CD4-positive, alpha-beta T cell treated with Interleukin-1 beta for 1 hour (primary cell): ENCODE measurements around the gene GPR139.

Experiments
- DNase-seq, 2 donors: peaks; one replicate each; pipeline ENCODE4 v3.0.0-alpha.2; 2020 to 2022

Gene GPR139

DNA sequence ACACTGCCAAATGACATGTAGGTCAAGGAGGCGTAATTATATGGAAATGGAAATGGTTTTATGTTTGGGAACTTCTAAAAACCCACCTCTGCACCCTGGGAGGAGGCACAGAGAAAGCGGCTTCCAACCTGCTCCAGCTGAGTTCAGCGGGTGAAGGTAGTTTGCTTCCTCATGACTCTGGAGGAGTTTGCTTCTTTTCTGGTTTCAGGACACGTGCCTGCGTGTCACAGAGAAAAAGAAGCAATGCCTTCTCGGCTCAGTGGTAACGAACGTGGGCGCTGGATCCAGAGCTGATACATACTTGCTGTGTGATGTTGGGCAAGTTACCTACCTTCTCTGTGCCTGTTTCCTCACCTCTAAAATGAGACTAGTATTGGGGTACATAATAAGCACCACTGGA, 22.1 kb downstream of the GPR139 start:
- DNase-seq = no peak

DNA sequence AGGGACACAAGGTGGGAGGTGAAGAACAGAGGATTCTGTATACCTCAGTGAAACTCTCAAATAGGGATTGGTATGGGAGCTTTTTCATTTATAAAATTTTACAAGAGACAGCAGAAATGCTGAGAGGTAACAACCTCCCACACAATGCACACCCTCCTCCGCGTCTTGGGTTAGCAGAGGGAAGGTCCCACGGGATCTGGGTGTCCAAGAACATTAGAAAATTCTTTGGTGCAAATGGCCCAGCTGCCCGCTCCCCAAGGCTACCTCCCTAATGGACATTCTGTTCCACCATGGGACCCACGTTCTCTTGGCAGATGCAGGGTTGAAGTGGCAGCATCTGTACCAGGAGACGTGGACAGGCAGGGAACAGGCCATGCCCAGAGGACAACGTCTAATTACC, 22.5 kb downstream of the GPR139 start:
- no peak for DNase-seq

DNA sequence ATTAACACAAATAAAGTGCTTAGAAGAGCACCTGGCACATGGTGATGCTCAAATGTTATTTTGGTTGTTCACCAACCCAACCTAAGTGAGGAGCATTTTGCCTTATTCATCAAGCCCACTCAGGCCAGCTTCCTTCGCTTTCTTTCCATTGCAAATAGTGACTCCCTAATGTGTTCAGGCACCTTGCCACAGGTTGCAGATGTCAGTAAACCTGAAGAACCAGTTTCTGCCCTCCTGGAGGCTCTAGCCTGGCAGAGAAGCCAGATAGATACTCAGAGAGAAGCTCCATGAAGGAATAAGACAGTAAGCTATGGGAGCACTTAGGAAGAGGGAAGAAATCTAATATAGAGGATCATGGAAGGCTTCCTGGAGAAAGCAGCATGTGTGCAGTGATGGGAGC, 23.9 kb downstream of the GPR139 start:
- DNase-seq = no peak

DNA sequence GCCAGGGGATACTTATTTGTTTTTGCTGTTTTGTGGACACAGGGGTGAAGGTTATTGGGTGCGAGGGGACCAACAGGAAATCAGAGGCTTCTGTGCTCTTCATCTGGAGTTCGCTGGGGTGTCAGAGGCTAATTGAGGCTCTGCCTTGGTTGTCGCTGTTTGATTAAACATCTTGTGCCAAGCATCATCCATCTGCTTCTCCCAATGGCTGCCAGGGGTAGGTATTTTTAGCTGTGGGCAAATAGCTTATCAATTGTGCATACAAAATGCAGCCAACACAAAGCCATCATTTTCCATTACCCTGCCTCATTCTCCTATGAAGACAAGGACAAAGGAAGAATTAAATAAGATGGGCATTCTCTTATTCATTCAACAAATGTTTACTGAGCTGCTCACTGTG, 27.8 kb downstream of the GPR139 start:
- DNase-seq = no peak

DNA sequence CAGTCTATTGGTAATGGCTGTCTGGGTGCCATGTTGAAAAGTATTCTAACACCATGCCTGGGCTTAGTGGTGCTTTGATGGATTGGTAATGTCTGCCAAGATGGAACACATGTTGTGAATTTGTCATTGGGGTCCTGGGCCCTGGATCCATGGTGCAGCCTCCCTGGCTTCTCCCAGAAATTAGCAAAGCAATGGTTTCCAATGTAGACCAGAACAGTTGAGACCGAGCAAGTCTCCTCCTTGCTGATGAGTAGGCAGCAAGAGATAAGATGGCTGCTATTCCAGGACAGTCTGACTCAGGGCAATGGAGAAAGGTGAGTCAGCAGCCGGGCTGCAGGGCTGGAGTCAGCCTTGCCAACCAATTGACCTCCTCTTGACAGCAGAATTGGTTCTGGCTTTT, 30.8 kb downstream of the GPR139 start:
- no peak for DNase-seq

DNA sequence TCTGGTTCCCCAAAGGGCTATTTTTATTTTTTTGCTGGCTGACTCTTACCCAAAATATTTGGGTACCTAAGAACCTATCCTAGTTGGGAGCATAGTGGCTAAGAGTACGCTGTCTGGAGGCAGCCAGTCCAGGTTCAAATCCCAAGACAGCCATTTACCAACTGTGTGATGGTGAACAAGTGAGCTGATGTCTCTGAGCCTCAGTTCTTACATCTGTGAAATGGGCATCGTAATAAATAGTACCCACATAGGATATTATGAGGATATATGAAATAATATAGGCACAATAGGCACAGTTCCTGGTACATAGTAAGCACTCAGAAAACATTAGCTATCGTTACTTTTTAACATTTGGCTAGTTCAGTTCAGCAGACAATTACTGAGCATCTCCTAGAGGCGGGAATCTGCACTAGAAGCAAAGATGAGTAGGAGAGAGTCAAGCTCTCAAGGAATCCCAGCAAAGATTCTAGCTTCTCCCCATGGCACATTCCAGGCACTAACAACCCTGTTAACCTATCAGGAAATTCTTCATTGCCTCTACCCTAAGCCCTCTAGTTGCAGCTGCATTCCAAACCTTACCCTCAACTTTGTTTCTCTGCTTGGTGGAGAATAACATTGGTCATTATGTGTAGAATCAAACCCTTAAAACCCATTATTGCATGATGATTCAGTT, 31.6 kb downstream of the GPR139 start:
- no peak for DNase-seq

DNA sequence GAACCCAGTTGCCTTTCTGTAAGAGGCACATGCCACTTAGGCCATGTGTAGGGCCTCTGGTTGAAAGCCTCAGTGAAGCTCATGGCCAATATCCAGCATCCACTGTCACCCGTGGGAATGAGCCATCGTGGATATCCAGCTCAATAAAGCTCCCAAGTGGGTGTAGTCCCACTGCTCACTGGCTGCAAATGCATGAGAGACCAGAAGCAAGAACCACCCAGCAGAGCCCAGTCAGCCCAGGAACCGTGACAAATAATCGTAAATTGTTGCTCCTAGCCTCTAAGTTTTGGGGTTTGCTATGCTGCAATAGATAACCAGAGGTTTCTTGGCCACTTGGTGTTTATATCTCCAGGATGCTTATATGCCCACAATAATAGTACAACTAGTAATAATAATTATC, 33.7 kb downstream of the GPR139 start:
- no peak for DNase-seq

DNA sequence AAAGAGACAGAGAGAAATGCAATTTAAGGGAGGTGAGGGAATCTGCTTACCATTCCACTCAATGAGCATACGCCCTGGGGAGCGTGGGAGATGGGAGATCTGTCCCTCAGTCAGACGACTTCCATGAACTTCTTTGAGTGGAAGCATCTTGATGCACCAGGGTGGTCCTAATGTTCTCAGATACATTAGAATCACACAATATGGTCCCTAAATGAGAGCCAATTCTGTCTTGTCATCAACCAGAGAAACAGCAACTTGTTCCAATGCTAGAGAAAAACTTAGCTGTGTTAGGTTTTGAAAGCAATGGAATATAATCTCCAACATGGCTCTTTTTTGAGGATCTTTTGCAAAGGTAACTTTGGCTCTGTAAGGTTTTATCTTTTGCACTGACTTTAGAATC, 44.1 kb downstream of the GPR139 start:
- no peak for DNase-seq

DNA sequence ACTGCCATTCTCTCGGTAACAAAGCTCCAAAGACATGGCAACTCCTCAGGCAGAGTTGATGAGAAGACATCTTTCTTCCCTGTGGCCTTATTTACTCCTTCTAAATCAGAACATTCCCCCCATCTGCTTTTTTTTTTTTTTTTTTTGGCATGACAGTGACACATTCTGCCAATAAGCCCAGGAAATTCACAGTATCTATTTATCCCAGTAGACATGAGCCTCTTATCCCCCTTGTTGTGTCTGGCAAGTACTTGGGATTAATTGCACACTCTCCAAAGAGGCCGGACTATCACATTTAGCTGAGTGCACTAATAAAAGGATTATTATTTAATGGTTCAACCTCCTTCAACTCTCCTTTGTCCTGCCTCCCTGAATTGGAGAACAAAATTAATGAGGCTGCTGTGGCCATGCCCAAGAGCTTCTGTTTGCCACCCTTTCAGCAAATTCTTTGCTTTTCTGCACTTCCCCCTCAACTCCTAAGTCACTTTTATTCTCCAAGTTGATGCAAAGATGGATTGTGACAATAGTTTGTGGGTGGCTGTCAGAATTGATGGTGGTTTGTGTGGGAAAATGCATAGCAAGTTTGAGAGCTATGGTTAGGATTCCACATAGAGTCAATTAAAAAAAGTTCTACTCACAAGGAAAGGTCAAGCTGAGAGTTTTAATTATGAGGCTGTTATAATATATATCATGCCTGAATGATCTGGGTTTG, 47.2 kb downstream of the GPR139 start:
- DNase-seq = no peak

DNA sequence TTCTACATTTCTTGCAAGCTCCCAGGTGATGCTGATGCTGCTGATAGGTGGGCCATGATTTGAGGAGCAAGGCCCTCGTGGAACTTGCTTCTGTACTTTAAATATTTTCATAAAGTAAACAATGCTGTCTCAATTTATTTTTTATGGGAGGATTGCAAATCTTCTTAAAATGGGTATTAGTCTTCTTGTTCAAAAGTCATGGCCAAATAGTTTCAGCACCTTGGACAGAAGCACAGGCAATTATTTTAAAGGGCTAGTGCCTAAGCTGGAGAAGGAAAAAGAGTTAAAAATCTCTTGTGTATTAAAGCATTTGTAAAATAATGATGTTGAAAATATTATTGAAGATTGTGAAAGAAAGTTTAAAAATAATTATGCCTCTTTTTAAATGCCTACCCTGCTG, 50.5 kb downstream of the GPR139 start:
- no peak for DNase-seq

DNA sequence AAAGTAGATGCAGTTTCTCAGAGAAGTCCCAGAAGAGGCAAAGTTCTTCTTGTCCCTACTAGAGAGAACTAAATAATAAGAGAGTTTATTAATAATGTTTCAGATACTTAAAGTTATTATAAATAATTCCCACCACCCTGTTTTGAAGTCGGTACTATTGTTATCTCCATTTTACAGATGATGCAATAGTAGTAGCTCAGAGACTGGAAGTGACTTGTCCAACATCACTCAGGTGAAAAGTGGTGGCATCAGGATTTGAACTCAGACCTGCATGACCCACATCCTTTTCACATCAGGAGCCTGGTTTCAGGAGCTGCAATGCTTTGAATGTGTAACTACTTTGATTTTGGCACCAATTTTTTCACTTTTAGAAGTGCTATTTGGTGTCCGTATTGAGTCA, 52.7 kb downstream of the GPR139 start:
- DNase-seq = no peak

DNA sequence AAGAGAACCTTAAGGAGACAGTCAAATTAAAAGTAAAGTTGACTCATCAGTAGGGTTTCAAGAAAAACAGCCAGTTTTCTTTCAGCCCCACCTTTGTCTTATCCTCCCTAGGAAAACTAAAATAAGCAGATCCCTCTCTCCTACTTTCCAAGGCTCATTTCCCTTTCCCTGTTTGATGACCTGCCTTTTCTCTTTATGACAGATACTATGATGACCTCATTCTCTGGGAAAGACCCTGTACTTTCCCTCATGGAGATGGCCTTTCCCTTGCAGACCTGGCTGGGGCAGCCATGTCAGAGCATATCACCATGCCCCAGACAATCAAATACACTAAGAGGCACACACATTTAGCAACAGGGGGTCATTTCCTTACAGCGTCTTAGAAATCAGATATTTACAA, 53.6 kb downstream of the GPR139 start:
- DNase-seq = no peak

DNA sequence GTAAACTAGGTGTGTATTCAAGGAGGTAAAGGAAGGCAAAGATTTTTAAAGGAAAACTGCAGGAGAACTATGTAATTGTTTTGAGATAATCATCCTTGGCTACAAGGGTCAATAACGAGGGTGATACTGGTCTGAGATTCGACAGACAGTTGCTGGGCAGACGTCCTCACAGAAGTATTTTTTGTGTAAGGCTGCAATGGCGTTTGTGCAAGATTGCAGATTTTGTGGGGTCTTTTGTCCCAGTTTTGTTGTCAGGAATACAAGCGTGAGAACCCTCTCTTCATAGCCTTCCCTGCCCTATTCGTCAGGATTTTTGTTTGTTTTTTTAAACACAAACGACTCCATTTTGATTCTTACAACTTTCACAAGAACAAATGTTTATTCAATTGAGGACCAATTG, 57.5 kb downstream of the GPR139 start:
- DNase-seq = no peak

DNA sequence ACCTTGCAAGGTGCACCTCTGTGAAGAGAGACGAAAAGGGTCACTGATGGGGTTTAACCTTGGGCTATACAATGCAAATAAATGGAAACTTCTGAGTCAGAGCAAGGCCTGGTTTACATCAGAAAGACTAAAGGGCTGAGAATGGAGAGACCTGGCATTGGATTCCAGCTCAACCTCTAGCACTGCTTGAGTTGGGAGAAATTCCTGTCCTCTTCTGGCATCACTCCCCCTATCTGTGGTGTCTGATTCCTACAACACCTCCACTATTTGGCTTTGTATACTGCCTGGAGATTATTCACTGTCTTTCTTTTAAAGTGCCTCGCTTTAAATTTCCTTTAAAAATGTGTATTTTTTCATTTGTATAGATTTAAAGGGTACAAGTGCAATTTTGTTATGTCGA, 68.8 kb downstream of the GPR139 start:
- DNase-seq = no peak

DNA sequence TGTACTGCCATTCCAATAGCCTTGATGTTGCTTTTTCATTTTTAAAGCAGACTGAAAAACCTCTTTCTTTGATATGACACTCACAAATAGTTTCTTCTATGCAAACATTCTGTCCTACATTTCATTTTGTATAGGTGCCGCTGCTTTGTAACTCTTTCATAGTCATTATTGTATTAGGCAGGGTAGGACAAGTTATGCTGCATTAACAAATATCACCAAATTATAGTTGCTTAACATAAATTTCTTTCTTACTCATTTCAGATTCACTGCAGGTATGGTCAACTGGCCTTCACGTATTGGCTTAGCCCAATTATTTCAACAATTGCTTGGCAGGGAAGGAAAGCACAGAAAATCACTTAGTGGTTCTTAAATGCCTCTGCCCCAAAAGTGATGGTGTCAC, 70.8 kb downstream of the GPR139 start:
- no peak for DNase-seq

DNA sequence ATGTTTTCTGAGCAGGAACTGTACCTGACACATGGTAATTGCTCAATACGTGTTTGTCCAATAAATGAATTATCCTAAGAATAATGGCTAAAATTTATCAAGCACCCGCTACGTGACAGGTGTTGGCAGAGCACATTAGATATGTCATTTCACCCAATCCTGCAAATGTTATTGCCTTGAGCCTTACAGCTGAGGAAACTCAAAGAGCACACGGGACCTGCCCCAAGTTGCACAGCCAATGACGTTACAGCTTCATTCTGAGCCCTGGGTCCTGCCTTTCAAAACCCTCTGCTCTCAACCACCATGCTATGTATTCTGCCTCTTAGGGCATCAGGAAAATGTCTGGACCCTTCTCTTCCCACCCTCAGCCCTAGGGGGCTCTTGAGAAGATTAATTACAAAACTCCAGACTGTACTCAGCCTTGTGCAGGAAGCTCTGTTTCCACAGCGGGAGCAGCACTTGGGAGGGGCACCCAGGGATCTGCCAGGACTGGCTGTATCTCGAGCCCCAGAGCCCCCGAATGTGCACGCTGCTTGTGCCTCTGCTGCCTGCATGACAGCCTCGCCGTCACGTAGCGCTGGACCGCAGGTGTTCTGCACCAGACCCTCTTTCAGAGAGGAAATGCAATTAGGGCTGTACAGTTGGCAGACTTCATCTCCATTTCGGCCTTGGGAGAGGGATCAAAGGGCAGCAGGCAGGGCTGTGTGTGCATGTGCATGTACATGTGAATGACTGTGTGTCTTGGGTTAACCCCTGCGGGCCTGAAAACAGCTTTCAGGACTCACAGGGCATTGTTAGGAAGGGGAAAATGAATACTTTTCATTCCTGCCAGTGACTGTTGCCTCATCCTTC, 71.6 kb downstream of the GPR139 start:
- no peak for DNase-seq

DNA sequence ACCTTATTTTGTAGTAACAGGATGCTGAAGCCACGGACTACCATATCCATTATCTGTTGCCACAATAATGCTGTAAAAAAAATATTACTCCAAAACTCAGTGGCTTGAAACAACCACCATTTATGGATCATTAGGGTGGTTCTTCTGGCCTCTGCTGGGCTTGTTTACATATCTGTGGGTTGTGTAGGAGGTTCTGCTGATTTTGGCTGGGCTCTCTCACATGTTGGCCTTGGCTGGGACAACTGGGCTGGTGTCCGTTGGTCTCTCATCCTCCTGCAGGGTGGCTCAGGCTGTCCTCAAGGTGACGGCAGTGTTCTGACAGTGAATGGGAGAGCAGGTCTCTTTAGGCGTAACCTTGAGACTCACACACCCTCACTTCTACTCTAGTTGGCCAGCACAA, 76.0 kb downstream of the GPR139 start:
- no peak for DNase-seq

DNA sequence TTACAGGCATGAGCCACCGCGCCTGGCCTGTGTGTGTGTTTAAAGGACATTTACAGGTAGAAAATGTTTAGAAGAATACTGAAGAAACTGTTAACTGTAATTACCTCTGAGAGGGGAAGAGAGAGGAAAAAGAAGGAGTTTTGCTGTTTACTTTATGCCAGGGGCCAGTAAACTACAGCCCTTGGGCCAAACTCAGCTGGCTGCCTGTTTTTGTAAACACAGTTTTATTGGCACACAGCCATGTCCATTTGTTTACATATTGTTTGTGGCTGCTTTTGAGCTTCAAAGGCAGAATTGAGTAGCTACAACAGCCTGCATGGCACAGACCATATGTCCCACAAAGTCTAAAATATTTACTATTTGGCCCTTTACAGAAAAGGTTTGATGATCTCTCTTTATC, 76.4 kb downstream of the GPR139 start:
- no peak for DNase-seq

DNA sequence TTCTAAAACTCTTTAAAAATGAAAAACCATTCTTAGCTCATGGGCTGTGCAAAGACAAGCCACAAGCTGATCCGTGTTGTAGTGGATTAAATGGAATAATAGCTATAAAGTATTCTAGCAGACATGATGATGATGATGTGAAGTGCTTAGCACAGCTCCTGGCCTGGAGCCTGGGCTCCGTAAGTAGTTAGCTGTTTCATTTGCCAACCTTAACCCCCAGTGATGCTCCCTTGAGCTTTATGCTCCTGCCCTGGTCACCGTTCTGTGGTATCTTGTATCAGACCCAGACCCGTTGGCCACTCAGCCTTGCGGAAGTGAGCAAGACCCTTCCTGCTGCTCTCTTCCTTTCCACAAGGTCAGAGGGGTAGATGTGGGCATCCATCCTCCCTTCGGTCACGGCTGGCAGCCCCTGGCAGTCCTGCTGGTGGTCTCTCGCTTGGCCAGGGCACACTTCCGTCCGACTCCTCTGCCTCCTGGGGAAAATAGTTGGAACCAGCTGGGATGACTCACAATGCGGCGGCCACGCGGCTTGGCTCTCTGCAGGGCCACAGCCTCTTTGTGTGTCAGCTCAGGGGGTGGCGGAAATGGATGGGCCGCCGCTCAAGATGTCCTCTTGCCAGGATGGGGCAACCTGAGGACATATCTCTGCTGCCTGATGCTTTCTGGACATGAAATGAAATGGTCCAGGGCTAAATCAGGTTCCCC, 79.1 kb downstream of the GPR139 start:
- DNase-seq = no peak

DNA sequence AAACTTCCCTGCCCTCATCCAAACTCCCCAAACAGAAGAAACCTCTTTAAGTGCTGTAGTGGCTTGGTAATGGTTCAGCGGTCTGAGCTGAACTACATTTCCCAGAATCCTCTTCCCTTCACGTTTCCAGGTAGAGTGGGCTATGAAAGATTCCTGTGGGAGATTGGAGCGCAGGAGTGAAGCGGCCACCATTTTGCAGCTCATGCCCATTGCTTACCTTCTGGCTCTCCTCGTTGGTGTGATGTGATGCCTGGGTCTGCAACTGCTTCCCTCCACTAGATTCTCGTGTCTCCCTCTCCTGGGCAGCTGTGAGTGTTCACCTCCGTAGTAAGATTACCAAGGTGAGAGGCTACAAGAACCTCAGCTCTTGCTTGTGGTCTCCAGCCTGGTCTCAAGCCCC, 82.1 kb downstream of the GPR139 start:
- DNase-seq = no peak

DNA sequence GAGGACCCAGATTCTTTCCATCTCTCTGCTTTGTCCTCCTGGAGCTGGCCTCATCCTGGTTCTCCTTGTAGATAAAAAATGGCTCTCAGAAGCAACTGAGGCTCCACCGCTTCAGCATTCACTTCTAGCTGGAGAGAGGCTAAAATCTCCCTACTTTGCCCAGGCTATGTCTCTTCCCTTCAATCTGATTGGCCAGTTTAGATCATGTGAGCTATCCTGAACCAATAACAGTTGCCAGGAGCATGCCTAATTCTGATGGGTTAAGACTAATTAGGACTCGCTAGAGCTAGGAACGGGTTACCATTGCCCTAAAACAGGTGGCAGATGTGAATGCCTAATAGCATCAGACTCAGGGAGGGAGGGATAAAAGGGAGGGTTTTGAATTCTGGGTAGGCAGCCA, 89.6 kb downstream of the GPR139 start:
- DNase-seq = no peak
